GM12878 (cell line): ENCODE data around the gene KLHL3. TPM values are rescaled to one million over a fixed set of nuclear protein-coding genes. Genes with fewer than 3 reads are reported as not detected.

Source experiments
- ATAC-seq: fragments of 200-7000 bp; cut with Tn5 transposase; 3 replicates; pipeline ENCODE4 v1.9.1; 2020; ENCODE audit warnings: mild to moderate bottlenecking, moderate library complexity
- BruUV-seq: library from RNA; stranded (reverse); fragments of 400-500 nt; replicated peaks from 2 replicates; lab custom pipeline; 2021; lab: Mats Ljungman, UMichigan
- CTCF ChIA-PET: fragments of 300-600 bp; sonication (Branson Sonifier 250); formaldehyde crosslinking; extraction: SDS; loops from one replicate; lab custom pipeline; 2021; ENCODE audit warnings: inconsistent platforms; lab: Yijun Ruan, JAX
- POLR2A ChIA-PET: fragments of 350-600 bp; formaldehyde crosslinking; extraction: SDS; loops from one replicate; lab custom pipeline; 2021; ENCODE audit warnings: inconsistent platforms; lab: Charles Lee
- RAD21 ChIA-PET: fragments of 300-600 bp; sonication (Branson Sonifier 250); formaldehyde crosslinking; loops from one replicate; lab custom pipeline; 2023; ENCODE audit warnings: antibody characterized with exemption; ENCODE audit not compliant: unreplicated experiment; lab: Charles Lee
- SMC1A ChIA-PET: fragments of 300-600 bp; sonication (Branson Sonifier 250); formaldehyde crosslinking; loops from one replicate; lab custom pipeline; 2023; ENCODE audit not compliant: unreplicated experiment, uncharacterized antibody; lab: Charles Lee
- DNase-seq: peaks from one replicate; pipeline ENCODE4 v3.0.0-alpha.2; 2011; ENCODE audit warnings: low read depth, low spot score
- FAIRE-seq: peaks from 3 replicates; lab custom pipeline; 2011; peaks lifted over from hg19 to GRCh38; lab: Jason Lieb, UNC
- H2AFZ ChIP-seq: 2 replicates; pipeline ENCODE4 v1.6.0; 2011; ENCODE audit warnings: low read depth, low read length, control low read depth; ENCODE audit not compliant: control insufficient read depth
- H3K27ac ChIP-seq: 2 replicates; pipeline ENCODE4 v1.5.1; 2011; ENCODE audit warnings: control low read depth; ENCODE audit not compliant: control insufficient read depth, insufficient read depth
- H3K27me3 ChIP-seq, 2 experiments: replicated peaks in 1 of 2; 2 replicates each; pipeline versions ENCODE4 v1.6.0 to v1.6.1; 2011; ENCODE audit warnings: low read length in 1 of 2; ENCODE audit not compliant: control insufficient read depth in 2 of 2, insufficient read depth in 2 of 2
- H3K36me3 ChIP-seq, 2 experiments: 2 replicates each; pipeline ENCODE4 v1.5.1; 2011; ENCODE audit warnings: low read length in 1 of 2; ENCODE audit not compliant: control insufficient read depth in 2 of 2, insufficient read depth in 2 of 2
- H3K4me1 ChIP-seq: 2 replicates; pipeline ENCODE4 v1.6.1; 2011; ENCODE audit warnings: mild to moderate bottlenecking, low read length, moderate library complexity, mixed read lengths; ENCODE audit not compliant: control insufficient read depth, insufficient read depth
- H3K4me2 ChIP-seq: 2 replicates; pipeline ENCODE4 v1.6.0; 2011; ENCODE audit warnings: control low read depth; ENCODE audit not compliant: control insufficient read depth, insufficient read depth
- H3K4me3 ChIP-seq: fragments of 200-600 bp; sonication (generic); 2 replicates; pipeline ENCODE4 v1.5.1; 2016
- H3K79me2 ChIP-seq: 2 replicates; pipeline ENCODE4 v1.6.0; 2011; ENCODE audit warnings: low read length; ENCODE audit not compliant: control insufficient read depth, insufficient read depth
- H3K9ac ChIP-seq: 2 replicates; pipeline ENCODE4 v1.8.0; 2011; ENCODE audit warnings: low read length, control low read depth, mixed read lengths; ENCODE audit not compliant: control insufficient read depth, insufficient read depth
- H3K9me3 ChIP-seq: replicated peaks from 3 replicates; pipeline ENCODE4 v1.5.1; 2011; ENCODE audit warnings: mild to moderate bottlenecking, low read length; ENCODE audit not compliant: control insufficient read depth, insufficient read depth
- H4K20me1 ChIP-seq: 2 replicates; pipeline ENCODE4 v1.6.0; 2011; ENCODE audit not compliant: control insufficient read depth, insufficient read depth
- CHD2 ChIP-seq: IDR thresholded peaks from 2 replicates; pipeline ENCODE4 v1.6.1; 2011; ENCODE audit warnings: low read depth, low read length, improper control_type of control experiment, borderline replicate concordance
- CHD4 ChIP-seq: fragments of 200-600 bp; sonication (generic); IDR thresholded peaks from 2 replicates; pipeline ENCODE4 v1.6.1; 2016; ENCODE audit warnings: mild to moderate bottlenecking
- FOXK2 ChIP-seq: fragments of 450-650 bp; IDR thresholded peaks from 2 replicates; pipeline ENCODE4 v1.6.1; 2017; ENCODE audit warnings: mild to moderate bottlenecking, moderate library complexity
- GABPA ChIP-seq: IDR thresholded peaks from 2 replicates; pipeline ENCODE4 v1.6.1; 2014; ENCODE audit warnings: antibody characterized with exemption, low read depth, mild to moderate bottlenecking, inconsistent platforms
- IRF4 ChIP-seq: IDR thresholded peaks from 2 replicates; pipeline ENCODE4 v1.6.1; 2011; ENCODE audit warnings: low read depth, low read length
- NFYA ChIP-seq: IDR thresholded peaks from 2 replicates; pipeline ENCODE4 v1.6.1; 2011; ENCODE audit warnings: low read depth, mild to moderate bottlenecking, low read length, improper control_type of control experiment, borderline replicate concordance
- NR2F1 ChIP-seq: fragments of 450-650 bp; conservative IDR thresholded peaks from 2 replicates; pipeline ENCODE4 v1.6.1; 2017; ENCODE audit warnings: mild to moderate bottlenecking
- POU2F2 ChIP-seq: IDR thresholded peaks from 3 replicates; pipeline ENCODE4 v1.6.1; 2011; ENCODE audit warnings: low read depth, mild to moderate bottlenecking, low read length, borderline replicate concordance
- SIN3A ChIP-seq: IDR thresholded peaks from 2 replicates; pipeline ENCODE4 v1.6.1; 2012; ENCODE audit warnings: low read depth, low read length, improper control_type of control experiment
- USF2 ChIP-seq: IDR thresholded peaks from 2 replicates; pipeline ENCODE4 v1.6.1; 2011; ENCODE audit warnings: low read depth, low read length, improper control_type of control experiment, borderline replicate concordance
- ZZZ3 ChIP-seq: IDR thresholded peaks from 2 replicates; pipeline ENCODE4 v1.6.1; 2011; ENCODE audit warnings: low read depth; ENCODE audit not compliant: control insufficient read depth, insufficient read length
- WGBS: methylation state at CpG from one replicate; pipeline ENCODE4 v1.1.6; 2016; ENCODE audit warnings: low lambda C conversion rate; ENCODE audit not compliant: insufficient replicate concordance, insufficient coverage; ENCODE audit errors: missing lambda C conversion rate; 5-methylcytosine and 5-hydroxymethylcytosine counted together
- in situ Hi-C: fragments of 300-500 bp; cut with MboI; formaldehyde crosslinking; loops from 9 replicates; pipeline ENCODE4 v1.14.3; 2018; ENCODE audit warnings: mixed read lengths
- intact Hi-C: fragments of 100-400 bp; cut with micrococcal nuclease; formaldehyde crosslinking; loops from one replicate; pipeline ENCODE4 v1.14.2; 2022; ENCODE audit not compliant: unreplicated experiment
- polyA plus RNA-seq, 11 experiments: library from polyadenylated mRNA; depleted of rRNA in 4 of 11; unstranded in 6 of 11; stranded (reverse) in 5 of 11; fragments of >200 nt; fragmentation: Nextera tagmentation in 4 of 11; fragmentation: Illumina TruSeq in 1 of 11; extraction: Ambion mirVana in 4 of 11; extraction: Trizol in 1 of 11; gene quantifications; 1 replicate in 1 of 11; 2 replicates in 10 of 11; pipeline versions ENCODE4 v1.2.1 to v1.2.3, GENCODE V29; 2011 to 2016; ENCODE audit warnings: inconsistent platforms in 2 of 11, missing spikeins in 2 of 11, low read depth in 1 of 11
- total RNA-seq, 4 experiments: library from RNA; depleted of rRNA in 3 of 4; stranded (reverse); fragments of >200 nt in 3 of 4; fragmentation: Illumina TruSeq in 1 of 4; extraction: Trizol in 1 of 4; gene quantifications; 2 replicates each; pipeline versions ENCODE4 v1.2.1 to v1.2.3, GENCODE V29; 2013 to 2021
- TF ChIP-seq, protein P1 (sequence below): fragments of 450-650 bp; IDR thresholded peaks from 2 replicates; pipeline ENCODE4 v1.6.1; 2014; ENCODE audit warnings: mild to moderate bottlenecking
- TF ChIP-seq, protein P2 (sequence below): IDR thresholded peaks from 2 replicates; pipeline ENCODE4 v1.6.1; 2011; ENCODE audit warnings: borderline replicate concordance, low read depth, mild to moderate bottlenecking, moderate library complexity, mixed read lengths, low read length; ENCODE audit not compliant: insufficient read depth; ENCODE audit errors: extremely low read length

The KLHL3 gene
- total and polyA plus RNA-seq, 10 of the 15 experiments (the other 5 are each of a cell fraction or from before 2014, with no cell fraction given): 1.7 to 11.7 (median 5.6) TPM

- DNase-seq: no peak
- Histone ChIP-seq H3K9ac (no peak overlapping the region), H3K4me3 (no peak overlapping the region), H3K4me2 (no peak overlapping the region), H3K4me1 (no peaks in the 10 kb centered on the region), H3K27me3 (no peaks in the 10 kb centered on the region), H3K27ac (no peak overlapping the region), H2AFZ (no peak overlapping the region), H3K9me3 (no peaks in the 10 kb centered on the region), H3K36me3 (no peaks in the 10 kb centered on the region), H3K79me2 (no peaks in the 10 kb centered on the region), H4K20me1 (no peaks in the 10 kb centered on the region)
- POLR2A ChIA-PET: interaction anchor here (0.6 to 1.2 kb wide), 3 partner anchors 10 to 84 kb away, joined by 3 read pairs; no protein-coding TSS in a partner anchor
- SMC1A ChIA-PET: interaction anchor here (0.7 to 6.0 kb wide), 6 partner anchors 8 to 83 kb away, joined by 3 to 155 read pairs (median 4); partner anchors contain the start of gene KLHL3
- CTCF ChIA-PET: interaction anchor here (0.7 to 16.9 kb wide), 12 partner anchors 8 to 475 kb away, joined by 3 to 619 read pairs (median 4); partner anchors contain the start of gene KLHL3
- BruUV-seq: no TSS peak
- RAD21 ChIA-PET: interaction anchor here (4.2 to 7.4 kb wide), 2 partner anchors 78 to 84 kb away, joined by 28 to 168 read pairs; partner anchors contain the start of gene KLHL3
- in situ Hi-C loops (loop anchor here (5.0 kb wide), 1 partner anchor 79 kb away; the partner anchor contains the start of gene KLHL3), intact Hi-C loops (no loop called here)
- ATAC-seq: no peak
- FAIRE-seq: no peak
- whole genome bisulfite sequencing: 95% methylated on average over 1 of the region's 1 CpG
- TF ChIP-seq FOXK2: no peak
- no peak for TF ChIP-seq NR2F1
- TF ChIP-seq NFYA: no peak
- no peak for TF ChIP-seq ZZZ3
- TF ChIP-seq GABPA: no peak
- no peak for TF ChIP-seq CHD2
- no peak for TF ChIP-seq IRF4
- TF ChIP-seq POU2F2: no peak
- TF ChIP-seq, protein P1, sequence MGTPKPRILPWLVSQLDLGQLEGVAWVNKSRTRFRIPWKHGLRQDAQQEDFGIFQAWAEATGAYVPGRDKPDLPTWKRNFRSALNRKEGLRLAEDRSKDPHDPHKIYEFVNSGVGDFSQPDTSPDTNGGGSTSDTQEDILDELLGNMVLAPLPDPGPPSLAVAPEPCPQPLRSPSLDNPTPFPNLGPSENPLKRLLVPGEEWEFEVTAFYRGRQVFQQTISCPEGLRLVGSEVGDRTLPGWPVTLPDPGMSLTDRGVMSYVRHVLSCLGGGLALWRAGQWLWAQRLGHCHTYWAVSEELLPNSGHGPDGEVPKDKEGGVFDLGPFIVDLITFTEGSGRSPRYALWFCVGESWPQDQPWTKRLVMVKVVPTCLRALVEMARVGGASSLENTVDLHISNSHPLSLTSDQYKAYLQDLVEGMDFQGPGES: no peak
- no peak for TF ChIP-seq SIN3A
- TF ChIP-seq USF2: no peak
- TF ChIP-seq, protein P2, sequence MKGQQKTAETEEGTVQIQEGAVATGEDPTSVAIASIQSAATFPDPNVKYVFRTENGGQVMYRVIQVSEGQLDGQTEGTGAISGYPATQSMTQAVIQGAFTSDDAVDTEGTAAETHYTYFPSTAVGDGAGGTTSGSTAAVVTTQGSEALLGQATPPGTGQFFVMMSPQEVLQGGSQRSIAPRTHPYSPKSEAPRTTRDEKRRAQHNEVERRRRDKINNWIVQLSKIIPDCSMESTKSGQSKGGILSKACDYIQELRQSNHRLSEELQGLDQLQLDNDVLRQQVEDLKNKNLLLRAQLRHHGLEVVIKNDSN: no peak
- no peak for TF ChIP-seq CHD4
Measured at GRCh38 chr5:137658324-137658723, 77.6 kb downstream of the KLHL3 start.
